CD4-positive, alpha-beta T cell treated with Interleukin-17A for 1 hour (primary cell): ENCODE data around the gene REM1.
"Not testable (repeated sequence)": the region's sequence is repeated elsewhere in the genome, so short reads cannot be mapped to it uniquely, and the experiment has no call there.

Source experiments
- DNase-seq: peaks from one replicate; pipeline ENCODE4 v3.0.0-alpha.2; 2020

The REM1 gene, protein sequence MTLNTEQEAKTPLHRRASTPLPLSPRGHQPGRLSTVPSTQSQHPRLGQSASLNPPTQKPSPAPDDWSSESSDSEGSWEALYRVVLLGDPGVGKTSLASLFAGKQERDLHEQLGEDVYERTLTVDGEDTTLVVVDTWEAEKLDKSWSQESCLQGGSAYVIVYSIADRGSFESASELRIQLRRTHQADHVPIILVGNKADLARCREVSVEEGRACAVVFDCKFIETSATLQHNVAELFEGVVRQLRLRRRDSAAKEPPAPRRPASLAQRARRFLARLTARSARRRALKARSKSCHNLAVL

DNA sequence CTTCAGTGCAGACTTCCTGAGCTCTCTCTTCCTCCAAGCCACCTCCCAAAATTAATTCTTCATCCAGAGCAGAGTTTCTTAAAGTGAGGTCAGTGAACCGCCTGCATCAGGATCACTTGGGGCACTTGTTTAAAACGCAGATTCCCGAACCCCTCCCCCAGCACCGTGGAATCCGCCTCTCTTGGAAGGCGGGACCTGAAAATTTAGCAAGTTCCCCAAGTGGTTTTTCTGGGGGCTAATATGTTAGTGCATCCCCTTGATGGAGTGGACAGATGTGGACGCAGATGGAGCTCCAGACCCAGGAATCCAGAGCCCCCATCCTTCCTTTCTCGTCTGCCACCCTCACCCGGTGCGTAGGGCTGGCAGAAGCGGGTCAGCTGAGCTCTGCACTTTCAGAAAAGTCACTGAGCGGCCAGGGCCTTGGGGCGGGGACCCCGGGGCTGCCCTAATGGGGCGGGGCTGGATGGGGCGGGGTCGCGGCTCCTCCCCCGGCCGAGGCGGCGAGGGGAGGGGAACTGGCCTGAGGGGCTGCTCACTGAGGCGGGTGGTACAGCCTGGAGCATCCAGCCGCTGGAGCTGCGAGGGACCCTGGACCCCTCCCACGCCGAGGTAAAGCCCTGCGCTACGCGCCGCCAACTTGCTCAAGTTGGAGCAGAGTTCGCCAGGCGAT is at the start of gene REM1, which contains the start of gene DEFB124:
Gene REM1 (plus strand): TSS at position 531 of the 670 bp plus-strand sequence. CDS start 1,158 bp downstream, outside the sequence.
Gene DEFB124 (minus strand): TSS at position 370 of the 670 bp plus-strand sequence. CDS start 2,114 bp downstream, outside the sequence.
- DNase-seq, result no peak

- no peak for DNase-seq
These were observed 49.3 kb upstream of the REM1 start for GRCh38 chr20:31425797-31426196.

- DNase-seq, result not testable (repeated sequence)
These were observed 48.1 kb upstream of the REM1 start for GRCh38 chr20:31426891-31427551.

DNA sequence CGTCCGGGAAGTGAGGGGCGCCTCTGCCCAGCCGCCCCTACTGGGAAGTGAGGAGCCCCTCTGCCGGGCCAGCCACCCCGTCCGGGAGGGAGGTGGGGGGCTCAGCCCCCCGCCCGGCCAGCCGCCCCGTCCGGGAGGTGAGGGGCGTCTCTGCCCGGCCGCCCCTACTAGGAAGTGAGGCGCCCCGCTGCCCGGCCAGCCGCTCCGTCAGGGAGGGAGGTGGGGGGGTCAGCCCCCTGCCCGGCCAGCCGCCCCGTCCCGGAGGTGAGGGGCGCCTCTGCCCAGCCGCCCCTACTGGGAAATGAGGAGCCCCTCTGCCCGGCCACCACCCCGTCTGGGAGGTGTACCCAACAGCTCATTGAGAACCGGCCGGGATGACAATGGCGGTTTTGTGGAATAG is 47.5 kb upstream of the REM1 start:
- not testable (repeated sequence) for DNase-seq

DNA sequence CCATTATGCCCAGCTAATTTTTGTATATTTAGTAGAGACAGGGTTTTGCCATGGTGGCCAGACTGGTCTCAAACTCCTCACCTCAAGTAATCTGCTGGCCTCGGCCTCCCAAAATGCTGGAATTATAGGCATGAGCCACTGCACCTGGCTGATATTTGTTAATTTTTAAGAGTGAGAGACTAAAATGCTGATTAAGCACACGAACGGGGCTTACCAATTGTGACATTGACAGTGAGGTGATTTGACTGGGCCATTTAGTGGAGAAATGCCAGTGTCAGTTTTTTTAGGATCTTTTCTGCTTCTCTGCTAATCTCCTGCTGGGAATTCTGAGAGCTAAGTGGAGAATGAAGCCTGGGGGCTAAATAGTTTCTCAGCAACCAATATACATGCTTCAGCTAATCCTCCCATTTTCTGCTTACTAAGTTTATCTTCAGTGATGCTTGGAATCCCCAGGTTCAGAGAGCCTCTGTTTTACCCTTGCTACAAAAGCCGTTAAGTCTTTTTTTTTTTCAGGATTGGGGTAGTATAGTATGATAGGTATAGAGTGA is 44.4 kb upstream of the REM1 start:
- no peak for DNase-seq

DNA sequence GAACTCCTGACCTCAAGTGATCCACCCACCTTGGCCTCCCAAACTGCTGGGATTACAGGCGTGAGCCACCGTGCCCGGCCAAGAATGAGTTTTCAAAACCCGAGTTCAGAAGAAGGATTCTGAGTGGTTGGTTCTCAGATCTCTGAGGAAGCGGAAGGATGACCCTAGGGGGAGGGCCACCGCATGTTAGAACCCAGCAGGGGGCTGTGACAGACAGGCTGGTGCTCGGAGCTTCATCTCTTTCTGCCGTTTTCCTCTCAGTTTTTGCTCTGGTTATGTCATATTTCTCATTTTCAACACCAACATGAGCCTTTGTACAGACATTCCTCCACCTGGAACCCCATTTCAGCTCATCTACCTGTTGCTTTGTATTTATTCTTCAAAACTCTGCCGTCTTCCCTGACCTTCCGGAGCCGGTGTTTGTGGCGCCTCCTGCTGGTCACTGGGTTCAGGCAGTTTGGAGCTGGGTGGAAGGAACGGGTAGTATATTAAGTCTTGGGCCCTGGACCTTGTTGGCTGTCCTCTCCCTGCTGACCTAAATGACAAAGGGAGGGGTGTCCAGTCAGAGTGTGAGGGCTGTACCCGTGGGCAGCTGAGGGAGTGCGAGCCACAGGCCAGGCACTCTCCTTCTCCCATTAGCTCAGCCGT is 35.0 kb upstream of the REM1 start, which contains the start of gene DEFB123:
Gene DEFB123 (plus strand): TSS at position 621 of the 648 bp plus-strand sequence. CDS start 67 bp downstream, outside the sequence.
- DNase-seq, result no peak

- DNase-seq, result no peak
These were observed 28.8 kb upstream of the REM1 start for GRCh38 chr20:31446084-31446819.

DNA sequence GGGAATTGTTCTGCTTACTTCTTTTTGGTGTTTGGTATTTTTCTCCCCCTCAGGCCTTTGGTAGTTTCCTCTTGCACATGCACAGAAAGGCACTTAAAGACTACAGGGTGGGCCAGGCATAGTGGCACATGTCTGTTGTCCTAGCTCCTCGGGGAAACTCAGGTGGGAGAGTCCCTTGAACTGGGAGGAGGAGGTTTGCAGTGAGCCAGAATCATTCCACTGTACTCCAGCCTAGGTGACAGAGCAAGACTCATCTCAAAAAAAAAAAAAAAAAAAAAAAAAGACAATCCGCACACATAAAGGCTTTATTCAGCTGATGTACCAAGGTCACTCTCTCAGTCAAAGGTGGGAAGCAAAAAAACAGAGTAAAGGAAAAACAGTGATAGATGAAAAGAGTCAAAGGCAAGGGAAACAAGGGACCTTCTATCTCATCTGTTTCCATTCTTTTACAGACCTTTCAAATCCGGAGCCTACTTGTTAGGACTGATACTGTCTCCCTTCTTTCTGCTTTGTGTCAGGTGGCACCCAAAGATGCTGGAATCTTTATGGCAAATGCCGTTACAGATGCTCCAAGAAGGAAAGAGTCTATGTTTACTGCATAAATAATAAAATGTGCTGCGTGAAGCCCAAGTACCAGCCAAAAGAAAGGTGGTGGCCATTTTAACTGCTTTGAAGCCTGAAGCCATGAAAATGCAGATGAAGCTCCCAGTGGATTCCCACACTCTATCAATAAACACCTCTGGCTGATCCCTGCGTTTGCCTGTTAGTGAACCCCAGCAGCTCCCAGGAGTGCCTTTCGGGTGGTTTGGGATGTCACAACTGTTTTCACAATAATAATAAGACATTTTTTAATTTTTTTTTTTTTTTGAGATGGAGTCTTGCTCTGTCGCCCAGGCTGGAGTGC is 25.3 kb upstream of the REM1 start:
- DNase-seq, result no peak

- no peak for DNase-seq
These were observed 22.5 kb upstream of the REM1 start for GRCh38 chr20:31452575-31452974.

DNA sequence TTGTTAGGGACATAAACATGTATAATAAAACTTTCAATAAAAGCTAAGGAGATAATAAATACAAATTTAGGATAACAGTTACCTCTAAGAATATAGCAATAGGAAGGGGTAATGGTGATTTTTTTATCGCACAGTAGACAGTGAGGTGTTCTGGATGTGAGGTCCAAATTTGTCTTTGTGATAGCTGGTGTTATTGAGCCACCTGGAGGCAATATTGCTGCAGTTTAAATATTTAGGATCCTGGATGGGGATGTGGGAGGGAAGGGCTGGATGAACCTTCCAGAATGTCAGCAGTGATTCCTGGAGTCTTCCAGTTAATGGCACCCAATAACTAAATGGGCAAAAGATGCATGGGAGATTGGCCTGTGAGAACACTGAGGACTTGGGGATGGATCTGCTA is 20.7 kb upstream of the REM1 start:
- no peak for DNase-seq

DNA sequence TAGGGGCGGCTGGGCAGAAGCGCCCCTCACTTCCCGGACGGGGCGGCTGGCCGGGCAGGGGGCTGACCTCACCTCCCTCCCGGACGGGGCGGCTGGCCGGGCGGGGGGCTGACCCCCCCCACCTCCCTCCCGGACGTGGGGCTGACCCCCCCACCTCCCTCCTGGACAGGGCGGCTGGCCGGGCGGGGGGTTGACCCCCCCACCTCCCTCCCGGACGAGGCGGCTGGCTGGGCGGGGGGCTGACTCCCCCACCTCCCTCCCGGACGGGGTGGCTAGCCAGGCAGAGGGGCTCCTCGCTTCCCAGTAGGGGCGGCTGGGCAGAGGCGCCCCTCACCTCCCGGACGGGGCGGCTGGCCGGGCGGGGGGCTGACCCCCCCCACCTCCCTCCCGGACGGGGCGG is 4.1 kb upstream of the REM1 start:
- not testable (repeated sequence) for DNase-seq

GRCh38 chr20:31472395-31473330 is 2.4 kb upstream of the REM1 start:
- DNase-seq, result no peak

- DNase-seq, result no peak
These were observed 1.6 kb upstream of the REM1 start for GRCh38 chr20:31473331-31474096.

GRCh38 chr20:31474097-31474436 is 1.0 kb upstream of the REM1 start:
- DNase-seq, result no peak

DNA sequence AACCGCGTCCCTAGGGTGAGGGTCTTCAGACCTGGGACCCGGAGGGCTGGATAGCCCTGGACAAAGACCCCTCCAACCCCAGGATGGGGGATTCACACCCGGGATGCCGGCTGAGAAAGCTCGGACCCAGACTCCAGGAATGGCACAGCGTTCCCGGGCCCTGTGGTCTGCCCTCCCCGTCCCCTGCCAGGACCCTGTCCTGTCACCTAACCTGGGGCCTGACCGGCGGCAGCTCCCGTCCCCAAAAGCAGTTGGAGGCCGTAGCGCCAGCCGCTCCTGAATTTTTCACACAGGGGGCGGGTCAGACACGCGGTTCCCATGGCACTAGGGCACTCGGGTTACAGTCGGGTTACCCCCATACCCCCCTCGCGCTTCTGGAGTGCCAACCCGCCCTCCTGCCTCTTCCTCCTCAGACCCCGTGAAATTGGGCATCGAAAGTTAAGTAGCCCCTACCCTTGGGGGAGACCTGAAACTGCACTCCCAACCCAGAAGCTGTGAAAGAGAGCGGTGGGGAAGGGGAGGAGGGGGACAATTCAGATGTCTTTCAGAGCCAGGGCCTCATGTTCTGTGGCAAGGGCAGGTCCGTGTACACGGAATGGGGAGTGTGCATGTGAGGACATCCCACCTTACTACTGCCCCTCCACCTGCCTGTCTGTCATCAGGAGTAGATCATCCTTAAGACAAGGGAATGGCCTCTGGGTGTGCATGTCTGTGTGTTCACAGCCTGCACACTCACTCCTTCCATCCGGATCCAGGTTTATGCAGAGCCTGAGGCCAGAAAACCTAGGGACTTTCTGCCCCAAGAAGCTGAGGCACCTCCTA is 595 bp downstream of the REM1 start:
- DNase-seq, result no peak

DNA sequence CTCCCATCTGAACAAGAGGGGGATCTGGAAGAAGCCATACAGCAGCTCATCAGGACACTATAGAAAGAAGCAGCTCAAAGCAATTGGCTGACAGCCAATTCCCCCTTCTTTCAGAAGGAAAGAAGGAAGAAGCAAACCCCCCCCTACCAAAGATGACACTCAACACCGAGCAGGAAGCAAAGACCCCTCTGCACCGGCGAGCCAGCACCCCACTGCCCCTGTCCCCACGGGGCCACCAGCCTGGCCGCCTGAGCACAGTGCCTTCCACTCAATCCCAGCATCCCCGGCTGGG is 1.2 kb downstream of the REM1 start:
- no peak for DNase-seq

DNA sequence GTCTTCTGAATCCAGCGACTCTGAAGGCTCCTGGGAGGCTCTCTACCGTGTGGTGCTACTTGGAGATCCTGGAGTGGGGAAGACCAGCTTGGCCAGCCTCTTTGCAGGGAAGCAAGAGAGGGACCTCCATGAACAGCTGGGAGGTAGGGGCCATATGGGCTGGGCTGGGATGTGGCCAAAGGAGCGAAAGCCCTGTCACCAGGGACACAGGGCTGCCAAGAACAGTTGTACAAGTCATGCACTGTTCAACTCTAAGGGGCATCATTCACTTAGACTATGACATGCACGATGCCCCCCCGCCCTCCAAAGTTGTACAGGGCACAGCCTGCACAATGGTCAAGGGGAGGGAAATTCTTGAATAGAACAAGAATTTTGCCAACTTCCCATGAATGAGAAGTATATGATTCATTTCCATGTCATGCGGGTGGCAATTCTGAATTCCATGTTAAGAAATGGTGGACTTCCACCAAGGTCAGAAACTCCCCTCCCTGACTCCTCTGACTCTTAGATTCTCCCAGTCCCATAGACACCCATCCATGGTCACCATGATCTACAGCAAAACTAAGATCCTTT is 1.6 kb downstream of the REM1 start:
- no peak for DNase-seq

- DNase-seq, result peak; percentile 19
These were observed 8.9 kb downstream of the REM1 start for GRCh38 chr20:31484001-31484400.
